Natural killer cell (primary cell): Measurements from ENCODE around the gene MAPK7. TPM values are rescaled to one million over a fixed set of nuclear protein-coding genes. Genes with fewer than 3 reads are reported as not detected.

Experiments used
- ATAC-seq, 3 donors: fragments of 150-1000 bp in 2 of 3; fragments of 200-7000 bp in 1 of 3; cut with Tn5 transposase; 1 replicate in 1 of 3; 2 replicates in 2 of 3; pipeline ENCODE4 v1.10.0; 2021; ENCODE audit warnings: mild to moderate bottlenecking in 2 of 3, moderate library complexity in 2 of 3
- DNase-seq, 2 donors: peaks; one replicate each; pipeline versions ENCODE4 v3.0.0 to v3.0.0-alpha.2; 2013 to 2021; ENCODE audit warnings: mixed read lengths in 1 of 2
- H3K27ac ChIP-seq: one replicate; pipeline ENCODE4 v1.5.1; 2013; ENCODE audit warnings: mild to moderate bottlenecking, low read length
- H3K27me3 ChIP-seq: one replicate; pipeline ENCODE4 v1.6.1; 2013; ENCODE audit warnings: low read length; ENCODE audit not compliant: control insufficient read depth, insufficient read depth
- H3K36me3 ChIP-seq: one replicate; pipeline ENCODE4 v1.6.1; 2013; ENCODE audit warnings: low read length; ENCODE audit not compliant: control insufficient read depth, insufficient read depth
- H3K4me1 ChIP-seq: one replicate; pipeline ENCODE4 v1.6.1; 2013; ENCODE audit warnings: low read length; ENCODE audit not compliant: control insufficient read depth, insufficient read depth
- H3K4me3 ChIP-seq: one replicate; pipeline ENCODE4 v1.5.1; 2013; ENCODE audit warnings: low read length
- H3K9me3 ChIP-seq: one replicate; pipeline ENCODE4 v1.6.1; 2013; ENCODE audit warnings: low read length; ENCODE audit not compliant: control insufficient read depth, insufficient read depth
- H3K27ac Mint-ChIP-seq, 2 donors: one replicate each; pipeline ENCODE4 v1.8.0; 2022; ENCODE audit warnings: mild to moderate bottlenecking in 2 of 2, mixed read lengths in 2 of 2, moderate library complexity in 1 of 2
- H3K27me3 Mint-ChIP-seq, 2 donors: one replicate each; pipeline ENCODE4 v1.8.0; 2022; ENCODE audit warnings: low read depth in 2 of 2, mixed read lengths in 2 of 2
- H3K36me3 Mint-ChIP-seq: one replicate; pipeline ENCODE4 v1.8.0; 2022; ENCODE audit warnings: mixed read lengths
- H3K4me1 Mint-ChIP-seq, 2 donors: one replicate each; pipeline ENCODE4 v1.8.0; 2022; ENCODE audit warnings: mixed read lengths in 2 of 2
- H3K4me3 Mint-ChIP-seq: one replicate; pipeline ENCODE4 v1.8.0; 2022; ENCODE audit warnings: mild to moderate bottlenecking, moderate library complexity, mixed read lengths
- H3K9me3 Mint-ChIP-seq, 2 donors: one replicate each; pipeline ENCODE4 v1.8.0; 2022; ENCODE audit warnings: mixed read lengths in 2 of 2
- whole genome bisulfite sequencing: methylation state at CpG from one replicate; pipeline ENCODE4 v1.1.7; 2013; ENCODE audit warnings: missing lambda C conversion rate; ENCODE audit not compliant: insufficient coverage; 5-methylcytosine and 5-hydroxymethylcytosine counted together
- intact Hi-C: fragments of 100-400 bp; cut with micrococcal nuclease; formaldehyde crosslinking; loops from one replicate; pipeline ENCODE4 v1.14.2; 2022
- total RNA-seq, 4 donors: library from RNA; stranded (reverse); fragments of 120-200 nt in 1 of 4; gene quantifications; one replicate each; pipeline versions ENCODE4 v1.2.3 to v1.2.4, GENCODE V29; 2013 to 2022
- TF ChIP-seq, protein P1 (sequence below): fragments of 200-600 bp; IDR thresholded peaks from one replicate; pipeline ENCODE4 v1.8.0; 2022; ENCODE audit warnings: antibody characterized with exemption

Gene MAPK7
- total RNA-seq, 3 donors from 2014 or later (not counting 1 experiment from before 2014, with no cell fraction given): 39.2 to 63.5 (median 54.1) TPM

DNA sequence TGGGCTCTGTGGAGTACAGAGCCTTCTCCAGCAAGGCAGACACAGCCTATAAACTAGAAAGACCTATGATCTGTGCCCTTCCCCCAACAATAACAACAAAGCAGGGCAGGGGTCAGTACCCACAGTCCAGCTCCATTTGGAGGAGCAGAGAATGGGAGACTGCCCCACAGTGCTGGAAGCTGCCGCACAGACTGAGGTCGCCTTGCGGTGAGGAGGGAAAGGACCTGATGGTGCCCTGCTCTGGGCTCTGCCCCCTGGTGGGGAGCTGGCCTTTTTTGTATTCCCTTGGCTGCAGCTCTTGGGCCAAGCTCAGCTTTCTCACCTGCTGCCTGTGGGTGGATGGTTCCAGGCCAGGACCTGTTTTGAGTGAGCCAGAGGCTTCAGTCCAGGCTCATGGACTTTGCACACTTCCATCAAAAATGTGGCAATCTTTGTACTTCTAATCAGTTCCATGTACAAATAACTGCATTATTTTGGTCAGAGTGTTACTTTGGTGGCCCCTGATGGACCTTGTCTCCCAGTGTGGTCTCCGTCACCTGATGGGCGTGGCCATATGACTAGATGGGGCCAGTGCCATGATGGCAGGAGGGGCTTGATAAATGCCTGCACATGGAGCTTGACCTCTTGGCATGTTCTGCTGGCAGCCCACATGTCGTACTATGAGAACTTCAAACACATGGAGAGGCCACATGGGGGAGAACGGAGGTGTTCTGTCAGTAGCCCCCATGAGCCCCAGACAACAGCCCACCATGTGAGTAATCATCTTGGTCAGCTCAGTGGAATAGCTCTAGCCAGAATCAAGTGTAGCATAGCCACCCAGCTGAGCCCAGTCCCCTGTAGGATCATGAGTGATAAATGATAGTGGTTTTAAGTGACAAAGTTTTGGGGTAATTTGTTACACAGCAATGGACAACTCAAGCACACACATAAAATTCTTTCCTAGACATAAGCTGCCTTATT lies 40.0 kb upstream of the MAPK7 start:
- H3K27me3 ChIP-seq: no peaks in the 10 kb centered on the region
- Mint-ChIP-seq H3K4me3 (no peak overlapping the region), H3K4me1 (no peaks in the 10 kb centered on the region), H3K27ac (no peak overlapping the region), H3K27me3 (peaks cover 13% of the 10 kb centered on the region in 2 donors), H3K9me3 (no peaks in the 10 kb centered on the region), H3K36me3 (no peaks in the 10 kb centered on the region)
- H3K9me3 ChIP-seq: no peaks in the 10 kb centered on the region
- no peak overlapping the region for H3K4me3 ChIP-seq
- ATAC-seq (peak; percentile 80 to 97 (median 88)), DNase-seq (peak; percentile 48 to 82)
- H3K36me3 ChIP-seq: no peaks in the 10 kb centered on the region
- WGBS: 52% methylated on average over 7 of the region's 7 CpGs
- intact Hi-C loops: no loop called here
- TF ChIP-seq, protein P1, sequence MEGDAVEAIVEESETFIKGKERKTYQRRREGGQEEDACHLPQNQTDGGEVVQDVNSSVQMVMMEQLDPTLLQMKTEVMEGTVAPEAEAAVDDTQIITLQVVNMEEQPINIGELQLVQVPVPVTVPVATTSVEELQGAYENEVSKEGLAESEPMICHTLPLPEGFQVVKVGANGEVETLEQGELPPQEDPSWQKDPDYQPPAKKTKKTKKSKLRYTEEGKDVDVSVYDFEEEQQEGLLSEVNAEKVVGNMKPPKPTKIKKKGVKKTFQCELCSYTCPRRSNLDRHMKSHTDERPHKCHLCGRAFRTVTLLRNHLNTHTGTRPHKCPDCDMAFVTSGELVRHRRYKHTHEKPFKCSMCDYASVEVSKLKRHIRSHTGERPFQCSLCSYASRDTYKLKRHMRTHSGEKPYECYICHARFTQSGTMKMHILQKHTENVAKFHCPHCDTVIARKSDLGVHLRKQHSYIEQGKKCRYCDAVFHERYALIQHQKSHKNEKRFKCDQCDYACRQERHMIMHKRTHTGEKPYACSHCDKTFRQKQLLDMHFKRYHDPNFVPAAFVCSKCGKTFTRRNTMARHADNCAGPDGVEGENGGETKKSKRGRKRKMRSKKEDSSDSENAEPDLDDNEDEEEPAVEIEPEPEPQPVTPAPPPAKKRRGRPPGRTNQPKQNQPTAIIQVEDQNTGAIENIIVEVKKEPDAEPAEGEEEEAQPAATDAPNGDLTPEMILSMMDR: peak; percentile 52
- H3K4me1 ChIP-seq: no peaks in the 10 kb centered on the region
- H3K27ac ChIP-seq: no peak overlapping the region

DNA sequence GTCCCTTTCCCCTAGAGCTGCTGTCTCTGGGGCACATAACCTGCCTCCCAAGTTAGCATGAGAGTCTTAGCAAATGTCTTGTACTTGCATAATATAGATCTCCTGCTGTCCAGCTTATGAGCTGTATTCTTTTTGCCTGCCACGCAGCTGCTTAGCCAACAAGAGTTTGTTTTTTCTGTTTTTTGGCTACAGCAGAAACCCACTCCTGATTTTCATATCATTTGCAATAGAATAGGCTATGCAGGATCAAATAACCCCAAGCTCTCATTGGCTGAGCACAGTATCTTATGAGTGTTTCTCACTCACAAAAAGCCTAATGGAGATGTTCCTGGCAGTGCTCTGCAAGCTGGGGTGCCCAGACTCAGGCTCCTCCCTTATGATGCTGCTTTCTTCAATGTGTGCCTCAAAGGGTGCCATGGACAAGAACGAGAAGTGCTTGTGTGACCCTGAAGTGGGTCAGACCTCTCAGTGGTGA lies 38.9 kb upstream of the MAPK7 start:
- Mint-ChIP-seq H3K9me3 (no peaks in the 10 kb centered on the region), H3K27me3 (peaks cover 13% of the 10 kb centered on the region in 2 donors), H3K27ac (no peak overlapping the region), H3K36me3 (no peaks in the 10 kb centered on the region), H3K4me1 (no peaks in the 10 kb centered on the region), H3K4me3 (no peak overlapping the region)
- no peaks in the 10 kb centered on the region for H3K4me1 ChIP-seq
- no peaks in the 10 kb centered on the region for H3K27me3 ChIP-seq
- no peaks in the 10 kb centered on the region for H3K36me3 ChIP-seq
- no peak overlapping the region for H3K27ac ChIP-seq
- H3K4me3 ChIP-seq: no peak overlapping the region
- H3K9me3 ChIP-seq: no peaks in the 10 kb centered on the region
- 91% methylated on average over 2 of the region's 2 CpGs for WGBS
- TF ChIP-seq, protein P1: no peak
- ATAC-seq (no peak), DNase-seq (no peak)
- intact Hi-C loops: no loop called here

DNA sequence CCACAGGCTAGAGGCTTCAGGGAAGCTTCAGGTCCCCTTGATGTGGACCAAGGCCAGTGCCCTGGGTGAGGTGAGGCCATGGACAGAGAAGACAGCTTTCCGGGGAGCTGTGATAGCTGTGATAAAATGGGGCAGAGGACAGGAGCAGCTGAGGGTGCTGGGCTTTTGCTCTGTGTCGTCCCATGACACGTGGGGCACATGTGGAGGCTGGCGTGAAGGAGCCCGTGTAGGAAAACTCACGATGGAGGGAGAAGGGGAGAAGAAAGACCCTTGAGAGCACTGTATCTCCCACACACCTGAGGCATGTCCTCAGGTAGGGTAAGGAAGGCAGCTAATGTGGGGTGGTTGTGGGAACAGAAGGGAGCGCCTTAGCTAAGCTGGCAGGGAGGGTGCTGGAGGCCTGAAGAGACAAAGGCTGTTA lies 37.1 kb upstream of the MAPK7 start:
- peaks cover 0 to 6% of the 10 kb centered on the region in 2 donors for H3K27me3 Mint-ChIP-seq
- no peaks in the 10 kb centered on the region for H3K36me3 ChIP-seq
- H3K4me3 Mint-ChIP-seq: no peak overlapping the region
- H3K27me3 ChIP-seq: no peaks in the 10 kb centered on the region
- H3K9me3 Mint-ChIP-seq: no peaks in the 10 kb centered on the region
- no peak for DNase-seq
- no peak overlapping the region for H3K4me3 ChIP-seq
- 76% methylated on average over 7 of the region's 7 CpGs for WGBS
- H3K36me3 Mint-ChIP-seq: no peaks in the 10 kb centered on the region
- ATAC-seq: no peak
- H3K4me1 ChIP-seq: no peaks in the 10 kb centered on the region
- intact Hi-C loops: no loop called here
- H3K27ac Mint-ChIP-seq: no peak overlapping the region
- H3K27ac ChIP-seq: no peak overlapping the region
- no peaks in the 10 kb centered on the region for H3K4me1 Mint-ChIP-seq
- TF ChIP-seq, protein P1: no peak
- H3K9me3 ChIP-seq: no peaks in the 10 kb centered on the region
